NCI-H345 treated with DMSO at 0.1 percent for 48 hours (cell line): ENCODE measurements around the gene DGKZ.

Source experiments
- DNase-seq: peaks from one replicate; lab custom pipeline; 2025; ENCODE audit not compliant: unreplicated experiment; lab: John Stamatoyannopoulos, UW

DGKZ gene

GRCh38 chr11:46392421-46393230 lies 45.4 kb downstream of the DGKZ start:
- DNase-seq = no peak

GRCh38 chr11:46393231-46393616 lies 46.0 kb downstream of the DGKZ start:
- DNase-seq = no peak

- DNase-seq = no peak
Observed at GRCh38 chr11:46393759-46394158, 46.5 kb downstream of the DGKZ start.

GRCh38 chr11:46397526-46397925 lies 50.3 kb downstream of the DGKZ start:
- DNase-seq = no peak

GRCh38 chr11:46402957-46403902 lies 56.0 kb downstream of the DGKZ start:
- no peak for DNase-seq

- DNase-seq = no peak
Observed at GRCh38 chr11:46404476-46405017, 57.3 kb downstream of the DGKZ start.

- no peak for DNase-seq
Observed at GRCh38 chr11:46407635-46408034, 60.4 kb downstream of the DGKZ start.

- no peak for DNase-seq
Observed at GRCh38 chr11:46408407-46408986, 61.2 kb downstream of the DGKZ start.

- DNase-seq = no peak
Observed at GRCh38 chr11:46410021-46410420, 62.8 kb downstream of the DGKZ start.

- peak; percentile 97 for DNase-seq
Observed at GRCh38 chr11:46413760-46414465, 66.7 kb downstream of the DGKZ start.

- DNase-seq = peak; percentile 97
Observed at GRCh38 chr11:46414466-46414796, 67.2 kb downstream of the DGKZ start.

GRCh38 chr11:46414879-46415278 lies 67.6 kb downstream of the DGKZ start:
- peak; percentile 96 for DNase-seq

GRCh38 chr11:46417711-46418110 lies 70.4 kb downstream of the DGKZ start:
- no peak for DNase-seq

GRCh38 chr11:46418751-46419150 lies 71.5 kb downstream of the DGKZ start:
- DNase-seq = no peak

- DNase-seq = no peak
Observed at GRCh38 chr11:46420513-46420912, 73.2 kb downstream of the DGKZ start.

- DNase-seq = no peak
Observed at GRCh38 chr11:46421257-46421880, 74.1 kb downstream of the DGKZ start.

- no peak for DNase-seq
Observed at GRCh38 chr11:46422588-46422987, 75.3 kb downstream of the DGKZ start.

GRCh38 chr11:46426233-46426991 lies 79.1 kb downstream of the DGKZ start:
- no peak for DNase-seq

GRCh38 chr11:46427364-46427763 lies 80.1 kb downstream of the DGKZ start:
- DNase-seq = no peak

GRCh38 chr11:46429717-46430116 lies 82.5 kb downstream of the DGKZ start:
- DNase-seq = no peak
